ENCODE measurements around the gene MEGF10.

The MEGF10 gene

GRCh38 chr5:127303404-127303803, 12.8 kb downstream of the MEGF10 start:
- TF ChIP-seq EZH2 (IDR thresholded peaks at IDR 0.05; ENCODE audit: borderline replicate concordance, low read length) (no peak), CTCF (IDR thresholded peaks at IDR 0.05; ENCODE audit: low read length) (no peak)
- Histone ChIP-seq H3K36me3 (ENCODE audit: insufficient read depth, low read length) (no peaks in the 10 kb centered on the region), H3F3A (ENCODE audit: insufficient read depth, low read length) (no peaks in the 10 kb centered on the region), H3K9me3 (ENCODE audit: low read length) (no peaks in the 10 kb centered on the region), H3K27me3 (ENCODE audit: insufficient read depth, low read length) (no peaks in the 10 kb centered on the region), H4K20me1 (ENCODE audit: insufficient read depth, low read length) (no peaks in the 10 kb centered on the region), H2AFZ (ENCODE audit: low read length) (no peak overlapping the region), H3K4me3 (ENCODE audit: low read depth, low read length, poor library complexity, severe bottlenecking) (no peak overlapping the region), H3K4me1 (ENCODE audit: insufficient read depth, low read length, severe bottlenecking) (no peaks in the 10 kb centered on the region), H3K9ac (ENCODE audit: low read length) (no peak overlapping the region), H3K9me2 (ENCODE audit: low read depth, low read length) (no peaks in the 10 kb centered on the region), H3K79me2 (ENCODE audit: insufficient read depth, low read length) (no peaks in the 10 kb centered on the region), H3K4me2 (ENCODE audit: low read length) (no peak overlapping the region), H3K27ac (ENCODE audit: low read depth, low read length, poor library complexity, severe bottlenecking) (no peak overlapping the region)

- Histone ChIP-seq H3K4me1 (ENCODE audit: insufficient read depth, low read length, severe bottlenecking) (no peaks in the 10 kb centered on the region), H3K27me3 (ENCODE audit: insufficient read depth, low read length) (no peaks in the 10 kb centered on the region)
- no peak for TF ChIP-seq EZH2 (IDR thresholded peaks at IDR 0.05; ENCODE audit: borderline replicate concordance, low read length)
- TF ChIP-seq CTCF (IDR thresholded peaks at IDR 0.05; ENCODE audit: low read length) = no peak
Observed at GRCh38 chr5:127305493-127305892, 14.9 kb downstream of the MEGF10 start.

GRCh38 chr5:127306036-127306435, 15.4 kb downstream of the MEGF10 start:
- Histone ChIP-seq H3K79me2 (ENCODE audit: insufficient read depth, low read length) (no peaks in the 10 kb centered on the region), H3K4me1 (ENCODE audit: insufficient read depth, low read length, severe bottlenecking) (no peaks in the 10 kb centered on the region), H3K27me3 (ENCODE audit: insufficient read depth, low read length) (no peaks in the 10 kb centered on the region), H3K36me3 (ENCODE audit: insufficient read depth, low read length) (no peaks in the 10 kb centered on the region), H3F3A (ENCODE audit: insufficient read depth, low read length) (no peaks in the 10 kb centered on the region), H3K9me3 (ENCODE audit: low read length) (no peaks in the 10 kb centered on the region), H3K9ac (ENCODE audit: low read length) (no peak overlapping the region), H3K27ac (ENCODE audit: low read depth, low read length, poor library complexity, severe bottlenecking) (no peak overlapping the region), H3K4me2 (ENCODE audit: low read length) (no peak overlapping the region), H4K20me1 (ENCODE audit: insufficient read depth, low read length) (no peaks in the 10 kb centered on the region), H3K4me3 (ENCODE audit: low read depth, low read length, poor library complexity, severe bottlenecking) (no peak overlapping the region), H3K9me2 (ENCODE audit: low read depth, low read length) (no peaks in the 10 kb centered on the region), H2AFZ (ENCODE audit: low read length) (no peak overlapping the region)
- TF ChIP-seq CTCF (IDR thresholded peaks at IDR 0.05; ENCODE audit: low read length) (no peak), EZH2 (IDR thresholded peaks at IDR 0.05; ENCODE audit: borderline replicate concordance, low read length) (no peak)

More at GRCh38 chr5:127305493-127305892, 14.9 kb downstream of the MEGF10 start:
- Histone ChIP-seq H3K4me2 (ENCODE audit: low read length) (no peak overlapping the region), H3K79me2 (ENCODE audit: insufficient read depth, low read length) (no peaks in the 10 kb centered on the region), H3K27ac (ENCODE audit: low read depth, low read length, poor library complexity, severe bottlenecking) (no peak overlapping the region), H3K9me2 (ENCODE audit: low read depth, low read length) (no peaks in the 10 kb centered on the region), H3K4me3 (ENCODE audit: low read depth, low read length, poor library complexity, severe bottlenecking) (no peak overlapping the region), H4K20me1 (ENCODE audit: insufficient read depth, low read length) (no peaks in the 10 kb centered on the region), H3K9ac (ENCODE audit: low read length) (no peak overlapping the region), H3F3A (ENCODE audit: insufficient read depth, low read length) (no peaks in the 10 kb centered on the region), H3K36me3 (ENCODE audit: insufficient read depth, low read length) (no peaks in the 10 kb centered on the region), H3K9me3 (ENCODE audit: low read length) (no peaks in the 10 kb centered on the region), H2AFZ (ENCODE audit: low read length) (no peak overlapping the region)
